Suppressor macrophage treated with lipopolysaccharide for 1 hour (primary cell): ENCODE results near the gene NRP1.

Experiments
- DNase-seq, 3 donors: peaks; one replicate each; pipeline ENCODE4 v3.0.0-alpha.2; 2020 to 2022

Gene NRP1

DNA sequence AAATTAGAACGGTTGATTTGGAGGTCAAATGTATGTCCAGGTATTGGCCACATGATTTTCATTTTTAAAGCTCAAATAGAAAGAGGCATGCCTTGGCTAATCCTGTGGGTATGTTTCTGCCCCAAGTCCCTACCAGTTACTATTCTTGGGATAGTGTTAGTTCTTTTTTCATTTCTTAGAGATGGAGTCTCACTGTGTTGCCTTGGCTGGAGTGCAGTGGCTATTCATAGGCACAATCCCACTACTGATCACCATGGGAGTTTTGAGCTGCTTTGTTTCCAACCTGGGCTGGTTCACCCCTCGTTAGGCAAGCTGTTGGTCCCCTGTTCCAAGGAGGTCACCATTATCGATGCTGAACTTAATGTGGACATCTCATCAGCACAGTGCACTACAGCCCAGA, 46.3 kb downstream of the NRP1 start:
- no peak for DNase-seq

DNA sequence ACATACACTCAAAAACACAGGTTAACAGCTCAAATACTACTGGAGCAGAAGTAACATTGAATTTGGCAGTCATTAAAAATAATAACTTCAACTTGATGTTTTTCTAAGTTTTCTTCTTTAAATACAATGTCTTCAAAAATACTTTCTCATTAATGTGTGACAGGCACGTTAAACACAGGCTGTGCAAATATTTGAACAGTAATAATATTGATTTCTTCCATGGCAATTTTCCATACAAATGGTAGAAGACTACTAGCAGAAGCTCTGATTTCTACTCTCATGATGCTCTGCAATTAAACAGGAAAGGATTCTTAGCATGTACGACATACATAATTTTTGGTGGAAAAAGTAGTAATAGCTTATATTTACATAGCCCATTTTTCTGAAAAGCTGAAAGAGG, 47.4 kb downstream of the NRP1 start:
- no peak for DNase-seq

- DNase-seq = peak in 1 of 3 donors; percentile 26
These were observed 48.1 kb downstream of the NRP1 start for GRCh38 chr10:33286157-33286934.

DNA sequence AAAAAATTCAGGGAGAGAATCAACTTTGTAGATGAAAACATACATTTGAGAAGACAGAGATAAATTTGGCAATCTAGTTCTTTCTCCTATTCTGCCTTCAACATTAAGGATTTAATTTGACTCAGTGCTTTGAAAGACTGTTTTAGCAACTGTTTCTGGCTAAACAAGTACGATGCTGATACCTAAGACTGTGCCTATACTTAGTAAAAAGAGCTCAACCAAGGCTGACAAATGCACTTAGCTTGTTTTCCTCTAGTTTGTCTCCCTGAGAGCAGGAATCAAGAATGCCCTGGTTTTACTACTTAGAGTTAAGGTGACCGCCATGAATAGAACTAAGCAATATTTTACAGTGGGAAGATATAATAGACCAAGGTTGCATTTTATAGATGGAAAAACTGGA, 49.5 kb downstream of the NRP1 start:
- no peak for DNase-seq

DNA sequence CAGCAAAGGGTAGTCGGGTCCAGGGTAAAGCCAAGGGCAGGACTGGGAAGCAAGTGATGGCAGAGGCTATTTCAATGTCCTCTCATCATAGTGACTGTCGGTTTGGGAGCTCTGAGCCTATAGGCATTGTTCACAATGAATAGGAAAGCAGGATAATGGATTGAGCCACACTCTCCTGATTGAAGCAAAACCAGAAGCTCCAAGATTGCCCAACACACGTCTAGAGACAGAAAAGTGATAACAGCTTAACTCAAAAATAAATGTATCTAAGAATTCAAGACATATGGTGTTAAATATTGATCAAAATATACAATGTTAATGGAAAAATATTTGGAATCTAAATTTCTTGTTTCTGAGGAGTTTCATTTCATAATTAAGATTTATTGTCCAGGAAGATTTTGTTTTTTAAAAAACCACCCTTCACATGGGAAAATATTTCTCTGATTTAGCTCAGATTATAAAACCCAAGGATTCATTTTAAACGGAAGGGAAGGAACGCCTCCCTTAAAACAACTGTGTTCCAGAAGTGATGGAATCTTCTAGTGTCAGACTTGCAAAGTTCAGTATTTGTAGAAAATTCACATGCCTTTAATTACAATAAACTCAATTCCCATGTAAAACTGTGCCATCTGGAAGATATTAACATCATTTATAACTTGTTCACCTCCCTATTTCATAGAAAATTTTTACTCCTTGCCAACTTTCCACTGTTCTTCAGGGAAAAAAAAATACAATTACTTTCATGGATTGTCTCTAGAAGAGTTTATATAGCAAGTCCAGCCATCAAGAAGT, 54.5 kb downstream of the NRP1 start:
- DNase-seq = peak; percentile 35 to 49 (median 49)

DNA sequence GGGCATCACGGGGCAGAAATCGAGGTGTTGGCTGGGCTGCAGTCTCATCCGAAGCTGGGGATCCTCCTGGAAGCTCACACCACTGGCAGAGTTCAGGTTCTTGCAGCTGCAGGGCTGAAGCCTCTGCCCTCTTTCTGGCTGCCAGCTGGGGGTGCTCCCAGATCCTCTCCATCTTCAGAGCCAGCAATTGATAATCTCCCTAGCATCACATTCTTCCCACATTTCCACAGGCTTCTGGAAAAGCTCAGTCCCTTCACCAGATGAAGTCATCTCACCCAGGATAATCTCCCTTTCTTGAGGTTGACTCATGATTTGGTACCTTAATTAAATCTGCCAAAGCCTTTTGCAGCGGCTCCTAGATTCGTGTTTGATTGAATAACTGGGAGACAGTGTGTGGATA, 55.2 kb downstream of the NRP1 start:
- DNase-seq = no peak

DNA sequence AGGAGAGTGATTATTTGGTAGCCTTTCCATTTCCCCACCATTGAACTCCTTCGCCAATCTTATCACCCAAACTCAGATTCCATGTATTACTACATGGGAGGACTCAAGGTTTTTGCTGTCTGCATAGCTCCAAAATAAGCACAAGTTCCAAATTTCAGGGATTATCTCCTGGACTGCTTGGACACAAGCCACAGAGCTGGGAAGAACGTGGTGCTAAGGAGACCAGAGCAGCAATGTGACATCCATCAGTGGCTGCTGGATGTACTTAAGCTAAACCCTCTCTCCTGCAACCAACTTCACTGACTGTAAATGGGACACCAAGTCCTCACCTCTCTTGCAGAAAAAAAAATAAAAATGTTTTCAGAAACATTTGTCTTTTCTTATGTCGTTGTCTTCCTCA, 56.3 kb downstream of the NRP1 start:
- DNase-seq = no peak

DNA sequence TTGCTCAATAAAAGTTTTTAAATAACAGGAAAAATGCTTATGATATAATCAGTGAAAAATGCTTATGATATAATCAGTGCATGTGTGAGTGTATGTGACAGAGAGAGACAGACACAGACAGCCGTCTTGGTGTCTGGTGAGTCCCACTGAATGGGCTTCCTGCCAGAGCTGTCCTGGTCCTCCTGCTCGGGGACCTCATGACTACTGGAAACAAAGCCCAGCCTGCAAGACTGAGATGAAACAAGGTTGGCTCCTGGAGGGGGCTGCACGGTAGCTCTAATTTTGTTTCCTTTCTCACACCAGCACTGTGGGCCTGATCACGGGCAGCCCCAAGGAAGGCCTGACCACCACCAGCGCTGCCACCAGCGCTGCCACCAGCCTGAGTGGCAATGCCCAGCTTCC, 57.3 kb downstream of the NRP1 start:
- no peak for DNase-seq

GRCh38 chr10:33276282-33276923, 58.1 kb downstream of the NRP1 start:
- no peak for DNase-seq

GRCh38 chr10:33274096-33274785, 60.2 kb downstream of the NRP1 start:
- no peak for DNase-seq

GRCh38 chr10:33273295-33274002, 61.0 kb downstream of the NRP1 start:
- no peak for DNase-seq

DNA sequence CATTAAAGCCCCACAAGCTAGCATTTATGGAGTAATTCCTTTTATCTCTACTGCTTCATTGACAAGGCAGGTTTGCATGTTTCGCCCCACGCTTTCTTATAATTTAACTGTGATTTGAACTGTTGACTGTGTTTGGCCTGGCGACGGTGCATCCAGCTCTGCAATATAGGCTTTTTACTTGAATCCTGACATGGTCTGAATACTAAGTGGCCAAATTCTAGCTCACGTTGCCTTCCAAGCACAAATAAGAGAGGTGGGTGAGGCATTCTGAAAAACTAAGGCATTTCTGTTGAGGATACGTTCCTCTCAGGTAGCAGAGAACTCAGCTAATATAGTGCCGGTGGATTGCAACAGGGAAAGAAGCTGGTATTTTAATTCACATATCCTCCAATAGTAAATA, 61.8 kb downstream of the NRP1 start:
- DNase-seq = no peak

DNA sequence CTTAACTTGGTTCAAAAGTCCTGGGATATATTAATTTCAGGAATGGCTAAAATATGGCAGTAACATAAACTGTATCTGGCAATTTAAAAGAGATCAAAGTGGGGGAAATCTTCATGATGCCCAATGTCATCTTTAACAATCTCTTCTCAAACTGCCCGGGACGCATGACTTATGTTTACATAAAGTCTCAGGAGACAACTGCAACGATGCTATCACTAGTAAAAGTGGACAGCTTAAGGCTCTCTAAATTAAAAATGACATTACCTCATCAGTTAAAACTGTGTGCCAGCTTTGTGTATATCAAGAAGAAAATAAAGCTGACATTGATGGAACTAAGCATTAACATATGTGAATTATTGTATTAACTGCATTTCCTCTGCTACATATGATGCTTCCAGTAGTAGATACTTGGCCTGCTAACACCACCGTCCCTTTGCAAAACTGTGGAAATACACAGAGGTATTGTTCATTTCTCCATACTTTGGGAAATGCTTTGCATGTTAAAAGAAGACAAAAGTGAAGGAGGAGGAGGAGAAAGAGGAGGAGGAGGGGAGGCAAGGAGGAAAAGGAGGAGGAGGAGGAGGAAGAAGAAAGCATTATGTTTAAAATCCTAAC, 62.4 kb downstream of the NRP1 start:
- DNase-seq = no peak

GRCh38 chr10:33270971-33271370, 63.5 kb downstream of the NRP1 start:
- no peak for DNase-seq

DNA sequence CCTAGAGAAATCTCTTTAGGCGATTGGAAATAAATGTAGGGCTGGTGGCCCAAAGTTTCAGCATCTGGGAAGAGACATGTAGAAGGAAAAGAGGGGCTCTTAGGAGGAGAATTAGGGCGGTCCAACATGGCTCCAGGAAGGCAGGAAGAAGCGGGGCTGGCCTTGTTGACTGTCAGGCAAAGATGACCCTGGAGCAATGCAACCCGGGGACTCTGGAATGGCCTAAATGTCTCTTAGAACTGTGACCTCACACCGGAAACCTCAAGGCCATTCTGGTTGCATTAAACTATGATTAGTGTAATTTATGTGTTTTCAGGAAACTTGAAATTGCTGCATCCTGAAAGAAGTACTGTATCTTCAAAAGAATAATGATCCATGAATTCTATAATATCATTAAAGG, 66.8 kb downstream of the NRP1 start:
- no peak for DNase-seq

DNA sequence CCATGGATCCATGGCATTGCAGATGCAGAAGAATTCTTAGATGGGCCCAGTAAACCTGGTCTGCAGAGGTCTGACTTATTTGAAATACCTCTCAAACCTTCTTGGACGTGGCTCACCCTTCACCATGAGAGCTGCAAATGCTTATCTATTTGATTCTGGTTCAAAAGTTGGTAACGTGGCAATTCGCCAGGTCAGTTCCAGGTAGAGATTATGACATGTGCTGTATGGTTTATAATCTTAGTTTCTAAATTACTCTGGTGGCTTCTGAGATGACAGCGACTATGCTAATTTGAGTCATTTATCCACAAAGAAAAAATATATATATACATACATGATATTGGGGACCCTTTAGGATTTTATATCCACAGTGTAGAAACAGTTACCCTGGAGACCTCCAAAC, 68.8 kb downstream of the NRP1 start:
- no peak for DNase-seq

GRCh38 chr10:33263453-33263852, 71.0 kb downstream of the NRP1 start:
- DNase-seq = peak; percentile 12 to 52 (median 19)

DNA sequence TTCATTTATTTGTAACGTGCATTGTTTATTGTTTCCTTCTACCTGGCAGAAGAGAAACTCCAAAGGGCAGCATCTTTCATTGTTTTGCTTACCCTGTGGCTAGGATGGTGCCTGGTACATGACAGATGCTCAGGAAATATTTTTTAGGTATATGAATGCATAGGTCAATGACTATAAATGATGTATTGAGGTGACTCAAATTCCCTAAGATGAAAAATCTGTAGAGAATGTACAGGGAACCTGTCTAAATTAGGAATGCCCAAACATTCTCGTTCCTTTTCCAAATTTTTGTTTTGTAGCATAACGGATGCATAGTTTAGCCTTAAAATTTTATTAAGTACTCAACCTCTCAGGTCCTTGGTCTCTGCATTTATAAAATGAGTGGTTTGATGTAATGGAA, 71.6 kb downstream of the NRP1 start:
- no peak for DNase-seq

GRCh38 chr10:33260403-33261149, 73.9 kb downstream of the NRP1 start:
- DNase-seq = no peak

GRCh38 chr10:33258967-33259366, 75.5 kb downstream of the NRP1 start:
- DNase-seq = no peak

DNA sequence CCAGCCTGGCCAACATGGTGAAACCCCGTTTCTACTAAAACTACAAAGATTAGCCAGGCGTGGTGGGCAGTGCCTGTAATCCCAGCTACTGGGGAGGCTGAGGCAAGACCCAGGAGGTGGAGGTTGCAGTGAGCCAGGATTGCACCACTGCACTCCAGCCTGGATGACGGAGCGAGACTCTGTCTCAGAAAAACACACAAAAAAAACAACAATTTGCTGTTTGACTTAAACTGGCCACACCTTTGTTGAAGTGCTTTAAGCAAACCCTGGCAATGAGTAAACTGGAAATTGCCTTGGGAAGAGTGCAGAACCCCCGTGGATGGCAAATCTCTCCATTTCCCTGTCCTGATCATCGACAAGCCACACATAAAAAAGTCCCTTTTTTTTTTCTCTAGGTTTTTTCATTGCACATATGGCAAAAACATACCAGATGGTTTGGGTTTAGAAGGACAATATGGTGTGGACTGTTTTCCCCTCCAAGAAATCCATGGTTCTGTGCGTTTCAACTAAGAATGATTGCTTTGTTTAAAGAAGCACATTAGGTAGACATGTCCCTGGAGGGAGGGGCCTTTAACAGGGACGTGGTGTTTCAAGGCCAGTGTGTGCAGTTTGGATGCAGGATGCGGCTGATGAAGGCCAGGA, 76.9 kb downstream of the NRP1 start:
- DNase-seq = no peak
